MCF 10A (cell line): ENCODE data around the gene NTM. TPM values are rescaled to one million over a fixed set of nuclear protein-coding genes. Genes with fewer than 3 reads are reported as not detected.

Source experiments
- BruUV-seq: library from RNA; stranded (reverse); fragments of 400-500 nt; replicated peaks from 2 replicates; lab custom pipeline; 2021; lab: Mats Ljungman, UMichigan
- CTCF ChIA-PET: fragments of 300-600 bp; sonication (Branson Sonifier 250); formaldehyde crosslinking; extraction: SDS; loops from one replicate; lab custom pipeline; 2021; ENCODE audit warnings: antibody characterized with exemption, inconsistent platforms; lab: Yijun Ruan, JAX
- POLR2A ChIA-PET: fragments of 300-600, 350-650 bp; sonication (Branson Sonifier 250); formaldehyde crosslinking; extraction: SDS; loops from one replicate; lab custom pipeline; 2020; ENCODE audit warnings: antibody characterized with exemption, inconsistent platforms; lab: Yijun Ruan, JAX
- DNase-seq: peaks from one replicate; pipeline ENCODE4 v3.0.0-alpha.2; 2018; ENCODE audit not compliant: unreplicated experiment
- H3K27ac Mint-ChIP-seq: one replicate; pipeline ENCODE4 v1.8.0; 2022; ENCODE audit warnings: mild to moderate bottlenecking, low read depth, mixed read lengths; ENCODE audit not compliant: unreplicated experiment
- H3K27me3 Mint-ChIP-seq: one replicate; pipeline ENCODE4 v1.8.0; 2022; ENCODE audit warnings: mixed read lengths; ENCODE audit not compliant: insufficient read depth, unreplicated experiment
- H3K36me3 Mint-ChIP-seq: one replicate; pipeline ENCODE4 v1.8.0; 2022; ENCODE audit warnings: mild to moderate bottlenecking, moderate library complexity, mixed read lengths; ENCODE audit not compliant: insufficient read depth, unreplicated experiment
- H3K4me1 Mint-ChIP-seq: one replicate; pipeline ENCODE4 v1.8.0; 2022; ENCODE audit warnings: mixed read lengths; ENCODE audit not compliant: insufficient read depth, unreplicated experiment
- H3K4me3 Mint-ChIP-seq: one replicate; pipeline ENCODE4 v1.8.0; 2022; ENCODE audit warnings: mild to moderate bottlenecking, moderate library complexity, mixed read lengths; ENCODE audit not compliant: unreplicated experiment
- H3K9me3 Mint-ChIP-seq: one replicate; pipeline ENCODE4 v1.8.0; 2022; ENCODE audit warnings: mixed read lengths; ENCODE audit not compliant: unreplicated experiment
- intact Hi-C: fragments of 100-400 bp; cut with micrococcal nuclease; formaldehyde crosslinking; loops from 2 replicates; pipeline ENCODE4 v1.14.1; 2022
- total RNA-seq: library from RNA; stranded (reverse); gene quantifications from 2 replicates; pipeline ENCODE4 v1.2.3, GENCODE V29; 2022
- TF ChIP-seq, protein P1 (sequence below): fragments of 200-600 bp; IDR thresholded peaks from one replicate; pipeline ENCODE4 v1.8.0; 2022; ENCODE audit warnings: antibody characterized with exemption, mild to moderate bottlenecking; ENCODE audit not compliant: unreplicated experiment

Gene NTM
- total RNA-seq, 1 experiment from 2014 or later: not detected

DNA sequence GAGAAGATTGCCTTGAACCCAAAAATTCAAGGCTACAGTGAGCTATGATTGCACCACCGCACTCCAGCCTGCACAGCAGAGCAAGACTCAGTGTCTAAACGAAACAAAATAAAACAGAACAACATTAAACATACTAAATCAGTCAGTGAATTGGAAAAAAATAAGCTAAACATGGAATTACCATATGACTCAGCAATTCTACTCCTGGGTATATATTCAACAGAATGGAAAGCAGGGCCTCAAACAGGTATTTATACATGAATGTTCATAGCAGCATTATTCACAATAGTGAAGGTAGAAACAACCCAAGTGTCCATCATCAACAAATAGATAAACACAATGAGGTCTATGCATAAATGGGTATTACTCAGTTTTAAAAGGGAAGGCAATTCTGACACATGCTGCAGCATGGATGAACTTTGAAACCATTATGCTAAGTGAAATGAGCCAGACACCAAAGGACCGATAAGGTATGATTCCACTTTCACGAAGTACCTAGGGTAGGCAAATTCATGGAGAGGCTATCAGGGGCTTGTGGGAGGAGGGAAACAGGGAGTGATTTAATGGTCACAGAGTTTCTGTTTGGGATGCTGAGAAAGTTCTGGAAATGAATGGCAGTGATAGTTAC, 15.5 kb downstream of the NTM start:
- no TSS peak for BruUV-seq
- Mint-ChIP-seq H3K27me3 (no peaks in the 10 kb centered on the region), H3K4me1 (no peaks in the 10 kb centered on the region), H3K36me3 (no peaks in the 10 kb centered on the region), H3K27ac (no peak overlapping the region), H3K9me3 (peaks cover 24% of the 10 kb centered on the region), H3K4me3 (no peak overlapping the region)
- intact Hi-C loops: no loop called here
- DNase-seq: no peak
- ChIA-PET POLR2A (no interaction called here), CTCF (no interaction called here)
- TF ChIP-seq, protein P1, sequence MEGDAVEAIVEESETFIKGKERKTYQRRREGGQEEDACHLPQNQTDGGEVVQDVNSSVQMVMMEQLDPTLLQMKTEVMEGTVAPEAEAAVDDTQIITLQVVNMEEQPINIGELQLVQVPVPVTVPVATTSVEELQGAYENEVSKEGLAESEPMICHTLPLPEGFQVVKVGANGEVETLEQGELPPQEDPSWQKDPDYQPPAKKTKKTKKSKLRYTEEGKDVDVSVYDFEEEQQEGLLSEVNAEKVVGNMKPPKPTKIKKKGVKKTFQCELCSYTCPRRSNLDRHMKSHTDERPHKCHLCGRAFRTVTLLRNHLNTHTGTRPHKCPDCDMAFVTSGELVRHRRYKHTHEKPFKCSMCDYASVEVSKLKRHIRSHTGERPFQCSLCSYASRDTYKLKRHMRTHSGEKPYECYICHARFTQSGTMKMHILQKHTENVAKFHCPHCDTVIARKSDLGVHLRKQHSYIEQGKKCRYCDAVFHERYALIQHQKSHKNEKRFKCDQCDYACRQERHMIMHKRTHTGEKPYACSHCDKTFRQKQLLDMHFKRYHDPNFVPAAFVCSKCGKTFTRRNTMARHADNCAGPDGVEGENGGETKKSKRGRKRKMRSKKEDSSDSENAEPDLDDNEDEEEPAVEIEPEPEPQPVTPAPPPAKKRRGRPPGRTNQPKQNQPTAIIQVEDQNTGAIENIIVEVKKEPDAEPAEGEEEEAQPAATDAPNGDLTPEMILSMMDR: no peak

DNA sequence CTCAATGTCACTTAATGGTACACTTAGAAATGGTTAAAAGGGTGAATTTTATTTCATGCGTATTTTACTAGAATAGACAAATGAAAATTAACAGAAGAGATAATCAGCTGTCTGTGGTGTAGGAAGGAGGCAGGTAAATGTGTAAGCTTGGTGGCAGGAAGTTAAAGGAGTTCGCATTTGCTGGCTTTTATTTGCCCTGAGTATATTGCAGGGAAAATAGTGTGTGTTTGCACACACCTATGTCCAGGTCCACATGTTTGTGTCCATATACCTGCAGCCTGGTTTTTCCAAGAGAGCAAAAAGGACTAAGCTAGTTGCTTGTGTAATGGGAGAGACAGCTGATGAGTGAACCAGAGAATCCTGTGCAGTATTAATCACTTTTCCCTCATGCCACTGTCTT, 16.0 kb downstream of the NTM start:
- TF ChIP-seq, protein P1: no peak
- no TSS peak for BruUV-seq
- Mint-ChIP-seq H3K27ac (no peak overlapping the region), H3K36me3 (no peaks in the 10 kb centered on the region), H3K27me3 (no peaks in the 10 kb centered on the region), H3K9me3 (peaks cover 24% of the 10 kb centered on the region), H3K4me1 (no peaks in the 10 kb centered on the region), H3K4me3 (no peak overlapping the region)
- ChIA-PET CTCF (no interaction called here), POLR2A (no interaction called here)
- intact Hi-C loops: no loop called here
- DNase-seq: no peak

- Mint-ChIP-seq H3K9me3 (peaks cover 24% of the 10 kb centered on the region), H3K27ac (no peak overlapping the region), H3K4me1 (no peaks in the 10 kb centered on the region), H3K4me3 (no peak overlapping the region), H3K27me3 (no peaks in the 10 kb centered on the region), H3K36me3 (no peaks in the 10 kb centered on the region)
- CTCF ChIA-PET: no interaction called here
- no TSS peak for BruUV-seq
- intact Hi-C loops: no loop called here
- POLR2A ChIA-PET: no interaction called here
- TF ChIP-seq, protein P1: no peak
- no peak for DNase-seq
Measured at GRCh38 chr11:131388030-131388429, 17.6 kb downstream of the NTM start.

- no peaks in the 10 kb centered on the region for H3K4me1 Mint-ChIP-seq
- ChIA-PET CTCF (interaction anchor here (0.7 kb wide), 1 partner anchor 396 kb away, joined by 3 read pairs; no protein-coding TSS in a partner anchor), POLR2A (no interaction called here)
- no peaks in the 10 kb centered on the region for H3K36me3 Mint-ChIP-seq
- intact Hi-C loops: no loop called here
- no peak for DNase-seq
- H3K27me3 Mint-ChIP-seq: no peaks in the 10 kb centered on the region
- H3K27ac Mint-ChIP-seq: no peak overlapping the region
- peaks cover 39% of the 10 kb centered on the region for H3K9me3 Mint-ChIP-seq
- H3K4me3 Mint-ChIP-seq: no peak overlapping the region
- TF ChIP-seq, protein P1: no peak
- BruUV-seq: no TSS peak
Measured at GRCh38 chr11:131389582-131389981, 19.2 kb downstream of the NTM start.
